GM19035 (cell line): ENCODE results near the gene PLK2.

Source experiments
- ATAC-seq: cut with Tn5 transposase; IDR thresholded peaks from one replicate; pipeline ENCODE4 v1.9.1; 2021; ENCODE audit not compliant: unreplicated experiment

The PLK2 gene

GRCh38 chr5:58451732-58452565 lies 7.9 kb downstream of the PLK2 start:
- ATAC-seq = no peak

DNA sequence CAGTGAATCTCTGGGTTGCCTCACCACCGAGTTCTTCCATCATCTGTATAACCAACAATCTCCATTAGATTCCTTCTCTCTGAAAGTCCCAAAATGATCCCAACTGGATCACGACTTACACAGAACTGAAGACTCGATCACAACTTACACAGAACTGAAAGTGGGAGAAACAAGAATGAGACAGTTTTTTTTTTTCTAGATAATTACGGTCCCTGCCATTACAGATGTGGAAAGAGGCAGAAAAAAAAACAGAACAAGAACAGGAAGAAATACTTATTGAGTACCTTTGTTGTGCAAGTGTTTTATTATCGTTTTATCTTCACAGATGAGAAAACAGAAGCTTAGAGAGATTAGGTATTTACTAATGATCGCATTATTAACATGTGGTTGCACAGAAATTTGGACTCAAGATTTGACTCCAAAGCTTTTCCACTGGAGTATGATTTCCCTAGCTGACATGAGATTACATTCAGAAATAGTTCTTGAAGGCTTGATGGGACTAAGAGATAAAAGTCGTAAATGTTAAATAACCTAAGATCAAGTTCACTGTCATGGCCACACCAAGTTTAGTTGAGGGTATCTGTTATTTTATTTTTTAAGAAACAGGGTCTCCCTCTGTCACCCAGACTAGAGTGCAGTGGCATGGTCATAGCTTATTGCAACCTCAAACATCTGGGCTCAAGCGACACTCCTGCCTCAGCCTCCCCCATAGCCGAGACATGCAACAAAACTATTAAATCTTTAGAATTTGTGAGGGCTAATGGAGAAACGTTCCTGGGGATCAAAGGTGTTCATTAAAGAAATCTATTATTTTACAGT lies 8.9 kb downstream of the PLK2 start:
- ATAC-seq = no peak

DNA sequence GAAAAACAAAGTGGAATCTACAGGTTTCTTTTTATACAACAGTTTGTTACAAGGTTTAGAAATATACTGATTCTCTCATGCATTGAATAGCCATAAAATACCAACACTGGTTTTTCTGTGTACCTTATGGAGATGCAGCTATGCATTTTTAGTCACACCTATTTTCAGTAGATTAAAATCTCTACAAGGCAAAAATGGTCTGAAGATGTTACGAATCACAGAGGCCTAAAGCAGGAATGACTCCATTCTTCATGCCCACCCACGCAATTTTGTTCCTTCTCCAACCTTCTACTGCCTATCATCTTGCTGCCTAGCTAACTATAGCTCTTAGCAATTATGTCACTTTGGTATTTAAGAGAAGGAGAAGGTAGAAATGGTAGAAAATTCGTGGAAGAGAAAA lies 9.9 kb downstream of the PLK2 start:
- no peak for ATAC-seq

GRCh38 chr5:58447226-58447625 lies 12.7 kb downstream of the PLK2 start:
- ATAC-seq = no peak

DNA sequence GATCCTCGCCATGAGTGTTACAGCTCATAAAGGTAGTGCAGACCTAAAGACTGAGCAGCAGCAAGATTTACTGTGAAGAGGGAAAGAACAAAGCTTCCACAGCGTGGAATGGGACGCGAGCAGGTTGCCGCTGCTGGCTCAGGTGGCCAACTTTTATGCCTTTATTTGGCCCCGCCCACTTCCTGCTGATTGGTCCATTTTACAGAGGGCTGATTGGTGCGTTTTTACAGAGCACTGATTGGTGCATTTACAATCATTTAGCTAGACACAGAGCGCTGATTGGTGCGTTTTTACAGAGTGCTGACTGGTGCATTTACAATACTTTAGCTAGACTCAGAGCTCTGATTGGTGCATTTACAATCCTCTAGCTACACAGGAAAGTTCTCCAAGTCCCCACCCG lies 13.9 kb downstream of the PLK2 start:
- no peak for ATAC-seq

DNA sequence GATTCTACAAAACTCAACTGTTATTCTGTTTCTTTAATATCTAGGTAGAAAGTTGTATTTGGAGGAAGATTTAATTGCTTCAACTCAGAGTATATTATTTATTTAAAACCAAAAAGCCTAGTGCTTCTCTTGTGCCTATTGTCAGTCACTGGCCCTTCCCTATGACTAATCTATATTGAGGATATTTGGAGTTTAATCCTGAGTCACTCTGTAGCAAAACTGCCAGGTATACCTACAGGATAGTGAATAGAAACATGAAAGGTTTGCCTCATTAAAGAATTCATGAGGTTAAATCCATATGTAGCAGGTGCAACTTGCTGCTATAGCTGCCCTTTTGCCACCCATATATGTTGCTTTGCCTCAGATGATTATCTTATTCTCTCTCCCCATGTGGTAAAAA lies 15.1 kb downstream of the PLK2 start:
- ATAC-seq = no peak

GRCh38 chr5:58440901-58441460 lies 18.9 kb downstream of the PLK2 start:
- no peak for ATAC-seq

- ATAC-seq = no peak
These were observed 20.7 kb downstream of the PLK2 start for GRCh38 chr5:58439094-58439644.

GRCh38 chr5:58437661-58438060 lies 22.2 kb downstream of the PLK2 start:
- no peak for ATAC-seq

- ATAC-seq = no peak
These were observed 28.1 kb downstream of the PLK2 start for GRCh38 chr5:58431832-58432231.

DNA sequence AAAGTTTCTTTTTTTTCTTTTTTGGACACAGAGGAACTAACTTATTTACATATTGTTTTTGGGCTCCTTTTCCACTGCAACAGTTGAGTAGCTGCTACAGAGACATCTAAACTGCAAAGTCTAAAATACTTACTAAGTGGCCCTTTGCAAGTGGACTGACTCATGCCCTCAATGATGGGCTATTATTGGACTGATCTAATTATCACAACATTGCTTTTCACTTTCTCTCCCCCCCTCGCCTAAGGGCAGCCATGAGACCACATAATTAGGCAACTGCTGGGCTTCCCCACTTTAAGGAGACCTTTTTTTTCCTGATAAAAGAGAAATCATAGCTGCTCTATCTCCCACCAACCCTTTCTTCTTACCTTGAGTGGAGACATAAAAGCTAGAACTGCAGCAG lies 47.0 kb downstream of the PLK2 start:
- ATAC-seq = no peak

- no peak for ATAC-seq
These were observed 47.8 kb downstream of the PLK2 start for GRCh38 chr5:58412081-58412480.

- no peak for ATAC-seq
These were observed 48.5 kb downstream of the PLK2 start for GRCh38 chr5:58411372-58411771.

DNA sequence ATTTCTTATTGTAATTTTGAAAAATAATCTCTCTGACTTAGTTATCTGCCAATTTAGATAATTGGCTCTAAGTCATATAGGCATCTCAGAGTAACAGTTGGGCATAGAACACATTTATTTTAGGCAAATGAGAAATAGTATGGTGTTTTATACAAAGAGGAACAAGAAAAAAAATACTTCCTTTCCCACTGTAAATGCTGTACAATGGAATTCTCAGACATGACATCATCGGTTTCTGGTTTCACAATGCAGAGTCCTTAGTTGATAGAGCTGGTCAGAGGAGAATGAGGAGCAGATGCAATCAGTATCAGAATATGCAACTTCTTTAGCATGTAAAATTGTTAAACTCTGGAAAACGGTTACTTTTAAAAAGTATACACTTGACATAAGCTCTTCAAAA lies 49.4 kb downstream of the PLK2 start:
- no peak for ATAC-seq

DNA sequence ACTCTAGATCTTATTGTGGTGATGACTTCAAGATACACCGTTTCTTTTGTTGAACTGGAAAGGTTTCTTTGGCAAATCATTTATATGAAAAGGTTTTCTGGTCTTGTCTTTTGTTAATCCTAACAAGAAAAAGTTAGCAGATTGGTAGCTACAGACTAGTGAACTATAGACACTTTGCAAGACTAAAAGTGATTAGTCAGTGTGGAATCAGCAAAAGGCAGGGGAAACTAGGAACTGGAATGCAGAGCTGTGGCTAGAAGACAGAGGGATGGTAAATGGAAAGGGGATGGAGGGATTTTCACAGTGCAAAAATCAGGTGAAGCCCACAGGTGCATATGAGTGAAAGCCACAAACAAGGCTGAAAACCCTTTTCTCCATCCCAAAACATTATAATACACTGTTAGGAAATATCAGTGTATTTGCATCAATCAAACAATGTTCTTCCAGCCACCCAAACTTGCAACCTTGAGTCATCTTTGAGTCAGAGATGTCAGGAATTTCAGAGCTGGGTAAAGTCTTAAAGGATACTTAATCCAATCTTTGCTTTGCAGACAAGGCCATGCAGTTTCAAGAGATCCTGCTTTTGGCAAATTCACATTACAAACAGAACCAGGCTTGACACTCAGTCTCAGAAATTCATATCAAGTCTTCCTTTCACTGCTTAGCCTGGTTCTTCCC lies 52.7 kb downstream of the PLK2 start:
- ATAC-seq = no peak

DNA sequence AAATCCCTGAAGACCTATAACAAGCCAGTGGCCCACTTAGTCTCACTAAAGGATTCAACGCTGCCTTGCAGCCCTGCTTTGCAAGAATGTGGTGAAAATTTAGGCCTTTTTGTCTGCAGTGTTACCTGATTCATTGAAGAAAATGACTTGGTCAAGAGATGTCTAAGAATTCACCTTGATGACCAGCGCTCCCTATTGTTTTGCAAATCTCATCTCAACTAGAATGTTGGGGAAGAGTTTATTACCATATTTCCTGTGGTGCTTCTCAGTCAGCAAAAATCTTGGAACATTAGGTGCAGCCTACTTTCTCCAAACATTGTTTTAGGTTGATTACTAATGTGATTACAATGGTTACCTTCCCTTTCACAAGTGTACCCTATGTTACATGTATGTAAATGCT lies 53.5 kb downstream of the PLK2 start:
- ATAC-seq = no peak

GRCh38 chr5:58405175-58405574 lies 54.7 kb downstream of the PLK2 start:
- no peak for ATAC-seq

DNA sequence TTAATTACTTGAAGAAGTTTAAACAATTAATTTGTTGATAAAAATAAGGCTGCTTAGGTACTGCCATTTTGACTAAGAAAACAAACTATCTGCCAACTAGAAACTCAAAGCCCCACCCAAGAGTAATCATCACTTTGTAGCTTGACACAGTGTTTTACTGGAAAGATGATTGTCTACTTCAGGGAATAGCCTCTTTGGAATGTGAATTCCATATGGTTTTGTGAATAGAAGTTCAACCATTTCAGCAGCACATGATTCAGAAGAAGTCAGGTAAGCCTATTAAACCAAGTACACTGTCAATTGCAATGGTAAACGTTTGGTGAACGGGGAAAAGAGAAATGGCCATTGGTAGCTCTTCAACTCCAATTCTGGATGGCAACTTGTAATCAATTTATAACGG lies 55.2 kb downstream of the PLK2 start:
- ATAC-seq = no peak
